GM21360 (cell line): ENCODE measurements around the gene UBE3C.
"Not testable (repeated sequence)": the region's sequence is repeated elsewhere in the genome, so short reads cannot be mapped to it uniquely, and the experiment has no call there.

Experiments
- ATAC-seq: cut with Tn5 transposase; IDR thresholded peaks from one replicate; pipeline ENCODE4 v1.9.1; 2021; ENCODE audit warnings: mild to moderate bottlenecking, moderate library complexity; ENCODE audit not compliant: unreplicated experiment

Gene UBE3C

DNA sequence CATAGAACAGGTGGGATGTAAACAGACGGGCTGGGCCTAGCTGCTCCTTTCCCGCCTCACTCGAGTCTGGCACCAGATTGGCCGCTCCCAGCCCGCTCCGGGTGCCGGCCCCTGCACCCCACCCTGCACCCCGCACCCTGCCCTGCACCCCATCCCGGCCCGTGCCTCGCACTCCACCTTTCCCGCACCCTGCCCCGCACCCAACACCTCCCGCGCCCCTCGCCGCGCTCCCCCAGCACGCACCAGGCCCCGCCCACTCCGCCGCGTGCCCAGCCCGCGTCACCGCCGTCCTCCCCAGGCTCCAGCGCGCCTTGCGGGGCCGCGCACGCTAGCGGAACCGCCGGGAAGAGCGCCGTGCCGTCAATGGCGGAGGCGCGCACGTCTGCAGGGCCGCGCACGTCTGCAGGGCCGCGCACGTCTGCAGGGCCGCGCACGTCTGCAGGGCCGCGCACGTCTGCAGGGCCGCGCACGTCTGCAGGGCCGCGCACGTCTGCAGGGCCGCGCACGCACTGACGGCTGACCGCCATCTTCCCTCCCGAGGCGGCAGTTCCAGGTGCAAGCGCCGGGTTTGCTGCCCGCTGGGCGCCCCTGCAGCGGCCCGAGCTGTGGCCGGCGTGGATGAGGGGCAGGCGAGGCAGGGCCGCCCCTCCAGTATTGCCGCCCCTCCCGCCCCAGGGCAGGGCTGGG is at the start of gene UBE3C:
Gene UBE3C, plus strand, starts transcription at position 503 of the 687 bp plus-strand sequence. CDS start 347 bp downstream, outside the sequence.
- peak; percentile 85 for ATAC-seq

DNA sequence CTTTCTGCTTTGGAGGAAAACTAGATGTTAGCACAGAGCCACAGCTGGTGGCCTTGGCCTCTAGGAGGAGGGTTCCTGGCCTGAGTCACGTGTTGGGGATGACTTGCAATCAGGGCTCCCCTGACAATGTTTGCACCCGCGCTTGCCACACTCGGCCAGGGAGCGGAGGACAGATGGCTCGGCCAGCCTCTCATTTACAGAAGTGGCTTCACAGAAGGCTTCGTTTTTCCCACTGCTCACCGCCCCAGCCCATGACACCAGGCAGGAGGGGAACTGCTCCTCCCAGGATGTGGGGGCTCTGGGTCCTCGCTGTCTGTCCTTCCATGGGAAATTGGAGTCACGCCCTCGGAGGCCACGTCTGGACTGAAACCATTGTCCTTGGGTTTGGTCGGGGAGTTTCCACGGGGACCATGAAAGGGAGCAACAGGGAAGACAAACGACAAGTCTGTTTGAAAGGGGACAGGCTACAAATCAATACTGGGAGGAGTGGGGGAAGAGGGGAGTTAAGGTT is 49.6 kb upstream of the UBE3C start:
- ATAC-seq = no peak

DNA sequence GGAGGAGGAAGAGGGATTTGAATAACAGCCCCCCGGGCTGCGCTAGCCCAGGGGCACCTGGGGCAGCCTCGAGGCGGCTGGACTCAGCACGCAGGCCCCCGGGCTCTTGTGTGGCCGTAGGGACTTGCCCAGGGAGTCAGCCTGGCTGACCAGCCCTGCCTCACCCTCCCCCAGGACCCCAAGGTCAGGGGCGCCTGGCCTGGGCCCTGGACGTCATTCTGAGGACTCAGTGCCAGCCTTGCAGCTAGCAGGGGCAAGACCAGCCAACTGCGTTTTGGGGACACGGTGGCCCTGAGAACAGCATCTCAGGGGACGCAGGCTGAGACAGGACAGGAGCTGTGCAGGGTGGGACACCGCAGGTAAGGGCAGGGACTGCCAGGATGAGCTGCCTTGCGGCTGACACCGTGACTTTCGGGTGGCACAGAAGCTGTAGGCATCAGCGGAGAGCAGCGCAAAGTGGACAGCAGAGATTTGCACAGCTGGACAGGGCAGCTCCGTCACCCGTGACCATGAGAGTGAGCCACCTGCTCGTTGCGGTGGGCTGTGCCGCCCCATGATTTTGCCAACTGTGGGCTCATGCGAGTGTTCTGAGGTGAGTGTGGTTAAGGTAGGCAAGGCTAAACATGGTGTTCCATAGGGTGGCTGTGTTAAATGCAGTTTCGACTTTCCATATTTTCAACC is 48.1 kb upstream of the UBE3C start:
- no peak for ATAC-seq

DNA sequence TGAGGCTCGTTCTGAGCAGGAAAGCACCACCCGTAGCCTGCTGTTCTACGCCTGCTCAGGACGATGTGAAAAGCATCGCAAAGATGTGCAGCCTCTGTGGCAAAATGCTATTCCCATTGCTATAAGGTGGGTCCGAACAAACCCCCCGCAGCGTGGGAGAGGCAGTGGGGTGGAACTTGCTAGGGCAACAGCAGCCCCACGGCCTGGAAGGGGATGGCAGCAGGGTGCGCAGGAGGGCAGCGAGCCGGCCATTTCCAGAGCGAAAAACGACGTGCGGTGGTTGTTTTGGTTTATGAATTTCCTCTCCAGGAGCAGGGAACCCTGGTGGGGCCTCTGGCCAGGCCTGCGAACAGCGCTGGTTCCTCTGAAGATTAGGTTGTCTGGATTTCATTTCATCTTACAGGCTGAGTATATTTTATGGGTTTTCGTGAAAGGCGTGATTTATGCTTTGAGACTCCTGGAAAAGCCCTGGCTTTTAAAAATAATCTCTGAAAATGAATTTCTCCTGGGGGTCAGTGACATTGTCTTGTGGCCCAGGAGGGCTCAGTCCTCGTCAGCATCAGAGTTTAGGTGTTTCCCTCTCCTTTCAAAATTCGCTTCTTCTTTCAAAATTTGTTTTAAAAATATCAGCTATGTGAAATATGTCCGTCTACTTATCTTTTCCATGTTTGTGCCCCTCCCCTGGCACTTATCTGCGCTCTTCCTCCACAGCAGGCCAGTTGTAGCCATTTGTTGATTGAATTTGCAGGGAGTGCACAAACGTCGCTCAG is 42.3 kb upstream of the UBE3C start:
- no peak for ATAC-seq

DNA sequence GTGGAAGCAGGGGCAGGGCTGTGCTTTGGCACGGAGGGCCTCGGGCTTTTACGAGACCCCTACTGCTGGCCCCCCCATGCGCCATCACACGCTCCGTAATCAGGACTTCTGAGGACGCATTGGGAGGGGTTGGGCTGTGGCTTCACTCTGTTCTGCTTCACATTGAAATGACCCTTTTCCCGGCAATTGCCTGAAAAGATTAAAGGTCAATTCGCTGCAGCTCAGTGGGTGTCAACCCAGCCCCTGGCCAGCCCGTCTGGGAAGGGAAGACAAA is 41.7 kb upstream of the UBE3C start:
- no peak for ATAC-seq

DNA sequence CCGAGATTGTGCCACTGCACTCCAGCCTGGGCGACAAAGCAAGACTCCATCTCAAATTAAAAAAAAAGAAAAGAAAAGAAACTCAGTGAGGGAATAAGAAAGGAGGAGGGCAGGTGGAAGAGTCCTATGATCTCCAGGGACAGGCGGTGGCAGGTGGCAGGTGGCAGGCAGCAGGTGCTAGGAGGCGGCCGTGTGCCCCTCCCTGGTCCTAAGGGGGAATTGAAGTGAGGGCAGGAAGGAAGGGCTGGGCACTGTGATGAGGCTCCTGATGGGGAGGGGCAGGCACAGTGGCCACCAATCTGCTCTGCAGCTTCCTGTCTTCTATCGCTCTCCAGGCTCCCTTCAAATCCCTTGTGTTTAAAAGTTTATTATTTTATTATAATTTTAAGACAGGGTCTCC is 41.2 kb upstream of the UBE3C start:
- no peak for ATAC-seq

DNA sequence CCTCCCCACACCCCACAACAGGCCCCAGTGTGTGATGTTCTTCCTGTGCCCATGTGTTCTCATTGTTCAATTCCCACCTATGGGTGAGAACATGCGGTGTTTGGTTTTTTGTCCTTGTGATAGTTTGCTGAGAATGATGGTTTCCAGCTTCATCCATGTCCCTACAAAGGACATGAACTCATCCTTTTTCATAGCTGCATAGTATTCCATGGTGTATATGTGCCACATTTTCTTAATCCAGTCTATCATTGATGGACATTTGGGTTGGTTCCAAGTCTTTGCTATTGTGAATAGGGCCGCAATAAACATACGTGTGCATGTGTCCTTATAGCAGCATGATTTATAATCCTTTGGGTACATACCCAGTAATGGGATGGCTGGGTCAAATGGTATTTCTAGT is 38.7 kb upstream of the UBE3C start:
- not testable (repeated sequence) for ATAC-seq

DNA sequence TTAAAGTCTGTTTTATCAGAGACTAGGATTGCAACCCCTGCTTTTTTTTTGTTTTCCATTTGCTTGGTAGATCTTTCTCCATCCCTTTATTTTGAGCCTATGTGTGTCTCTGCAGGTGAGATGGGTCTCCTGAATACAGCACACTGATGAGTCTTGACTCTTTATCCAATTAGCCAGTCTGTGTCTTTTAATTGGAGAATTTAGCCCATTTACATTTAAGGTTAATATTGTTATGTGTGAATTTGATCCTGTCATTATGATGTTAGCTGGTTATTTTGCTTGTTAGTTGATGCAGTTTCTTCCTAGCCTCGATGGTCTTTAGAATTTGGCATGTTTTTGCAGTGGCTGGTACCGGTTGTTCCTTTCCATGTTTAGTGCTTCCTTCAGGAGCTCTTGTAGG is 35.1 kb upstream of the UBE3C start:
- ATAC-seq = not testable (repeated sequence)

DNA sequence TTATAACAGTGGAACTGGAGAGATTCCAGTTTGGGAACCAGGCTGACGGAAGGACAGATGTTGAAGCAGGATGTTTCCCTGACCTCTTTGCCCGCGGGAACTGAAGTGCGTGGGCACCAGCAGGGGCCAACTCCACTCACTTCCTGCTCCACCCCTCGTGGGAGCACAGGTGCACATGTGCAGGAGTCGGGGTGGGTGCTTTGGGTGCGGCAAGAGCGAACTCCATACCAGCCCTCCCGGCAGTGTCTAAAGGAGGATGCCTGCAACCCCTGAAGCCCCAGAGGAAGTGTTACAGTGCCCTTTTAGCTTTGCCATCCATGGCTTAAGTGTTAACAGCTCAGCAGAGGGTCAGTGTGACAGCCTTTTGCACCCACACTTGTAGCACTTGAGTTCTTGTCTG is 27.4 kb upstream of the UBE3C start:
- ATAC-seq = no peak

DNA sequence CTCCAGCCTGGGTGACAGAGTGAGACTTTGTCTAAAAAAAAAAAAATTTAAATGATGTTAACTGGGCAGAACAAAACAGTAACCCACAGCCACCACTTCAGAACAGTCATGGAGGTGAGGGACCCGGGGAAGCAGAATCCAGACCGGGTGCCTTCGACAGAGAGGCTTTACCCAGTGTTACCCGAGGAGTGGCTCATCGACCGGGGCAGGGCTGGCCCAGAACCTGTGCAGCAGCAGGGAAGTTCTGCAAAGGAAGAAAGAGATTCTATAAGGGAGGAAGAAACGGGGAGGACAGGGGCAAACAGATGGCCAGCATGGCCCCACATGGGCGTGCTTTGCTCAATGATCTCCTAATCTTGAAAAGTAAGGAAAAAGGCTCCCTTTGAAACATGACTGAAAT is 26.0 kb upstream of the UBE3C start:
- no peak for ATAC-seq

DNA sequence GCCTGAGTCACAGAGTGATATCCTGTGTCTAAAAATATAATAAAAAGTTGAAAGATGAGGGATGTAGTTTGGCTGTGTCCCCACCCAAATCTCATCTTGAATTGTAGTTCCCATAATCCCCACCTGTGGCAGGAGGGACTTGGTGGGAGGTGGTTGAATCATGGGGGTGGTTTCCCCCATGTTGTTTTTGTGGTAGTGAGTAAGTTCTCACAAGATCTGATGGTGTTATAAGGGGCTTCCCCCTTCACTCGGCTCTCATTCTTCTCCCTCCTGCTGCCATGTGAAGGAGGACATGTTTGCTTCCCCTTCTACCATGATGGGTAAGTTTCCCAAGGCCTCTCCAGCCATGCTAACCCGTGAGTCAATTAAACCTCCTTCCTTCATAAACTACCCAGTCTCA is 25.1 kb upstream of the UBE3C start:
- no peak for ATAC-seq

DNA sequence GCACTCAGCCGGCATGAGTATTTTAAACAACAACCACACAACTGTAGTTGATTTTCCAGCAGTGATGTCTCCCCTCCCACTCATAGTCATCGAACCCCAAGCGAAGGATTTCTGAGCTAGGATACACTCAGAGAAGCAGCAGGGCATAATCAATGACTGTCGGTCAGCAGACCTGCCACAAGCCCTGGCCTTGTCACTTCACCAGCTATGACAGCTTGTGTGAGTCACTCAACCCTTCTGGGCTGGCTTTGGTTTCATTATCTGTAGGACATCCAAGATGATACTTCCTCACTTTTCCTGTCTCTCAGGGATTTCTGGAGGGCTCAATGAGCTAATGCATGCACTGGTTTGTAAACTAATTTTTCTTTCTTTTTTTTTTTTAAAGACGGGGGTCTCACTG is 22.0 kb upstream of the UBE3C start:
- no peak for ATAC-seq

DNA sequence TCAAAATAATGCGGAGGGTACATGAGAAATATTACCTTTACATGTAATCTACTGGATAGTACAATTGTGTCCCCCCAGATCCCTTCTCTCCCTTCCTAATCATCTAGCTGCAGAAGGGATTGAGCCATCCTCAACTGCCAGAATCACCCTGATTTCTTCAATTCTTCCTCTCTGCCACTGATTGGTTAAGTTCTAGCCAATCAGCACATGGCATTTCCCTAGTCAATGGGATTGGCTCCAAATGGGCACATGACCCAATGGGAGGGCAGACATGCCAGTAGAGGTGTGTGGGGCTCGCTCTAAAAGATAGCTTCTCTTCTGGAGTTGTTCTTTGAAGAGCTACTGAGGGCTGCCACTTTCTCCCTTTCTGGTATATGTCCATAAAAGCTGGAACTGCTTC is 20.9 kb upstream of the UBE3C start:
- ATAC-seq = no peak

DNA sequence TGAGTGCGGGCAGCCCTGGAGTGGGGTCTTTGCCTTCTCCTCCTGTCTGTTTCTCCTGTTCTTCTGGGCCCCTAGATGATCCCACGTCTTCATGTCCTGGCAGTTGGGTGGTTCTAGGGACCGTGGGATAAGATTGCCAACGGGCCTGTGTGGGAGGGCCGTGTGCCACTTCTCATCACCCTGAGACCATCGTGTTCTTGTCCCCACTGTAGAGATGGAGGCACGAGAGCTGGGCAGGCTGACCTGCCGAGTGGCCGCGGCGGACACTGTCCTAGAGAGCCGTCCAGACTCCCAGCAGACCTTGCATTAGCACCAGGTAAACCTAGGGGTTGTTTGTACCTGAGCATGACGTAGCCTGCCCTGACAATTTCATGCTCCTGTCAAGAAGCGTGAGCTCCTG is 18.5 kb upstream of the UBE3C start:
- no peak for ATAC-seq

DNA sequence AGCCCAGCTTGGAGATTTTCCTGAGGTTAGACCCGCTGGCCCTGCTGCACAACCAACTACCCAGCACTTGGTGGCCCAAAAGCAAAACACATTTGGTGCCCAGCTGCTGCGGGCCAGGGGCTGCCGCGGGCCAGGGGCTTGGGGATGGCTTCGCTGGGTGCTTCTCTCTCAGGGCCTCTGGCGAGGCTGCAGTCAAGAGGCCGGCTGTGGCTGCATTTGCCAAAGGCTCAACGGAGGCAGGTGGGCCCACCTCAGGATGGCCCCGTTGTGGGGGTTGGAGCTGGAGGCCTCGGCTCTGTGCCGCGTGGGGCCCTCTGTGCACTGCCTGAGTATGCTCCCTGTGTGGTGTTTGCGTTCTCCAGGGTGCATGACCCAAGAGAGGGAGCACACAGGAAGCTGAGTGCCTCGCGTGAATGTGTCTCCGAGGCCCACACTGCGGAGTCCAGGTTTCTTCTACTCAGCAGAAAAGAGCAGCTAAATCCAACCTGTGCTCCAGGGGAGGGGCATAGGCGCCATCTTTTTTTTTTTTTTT is 17.5 kb upstream of the UBE3C start:
- ATAC-seq = no peak

DNA sequence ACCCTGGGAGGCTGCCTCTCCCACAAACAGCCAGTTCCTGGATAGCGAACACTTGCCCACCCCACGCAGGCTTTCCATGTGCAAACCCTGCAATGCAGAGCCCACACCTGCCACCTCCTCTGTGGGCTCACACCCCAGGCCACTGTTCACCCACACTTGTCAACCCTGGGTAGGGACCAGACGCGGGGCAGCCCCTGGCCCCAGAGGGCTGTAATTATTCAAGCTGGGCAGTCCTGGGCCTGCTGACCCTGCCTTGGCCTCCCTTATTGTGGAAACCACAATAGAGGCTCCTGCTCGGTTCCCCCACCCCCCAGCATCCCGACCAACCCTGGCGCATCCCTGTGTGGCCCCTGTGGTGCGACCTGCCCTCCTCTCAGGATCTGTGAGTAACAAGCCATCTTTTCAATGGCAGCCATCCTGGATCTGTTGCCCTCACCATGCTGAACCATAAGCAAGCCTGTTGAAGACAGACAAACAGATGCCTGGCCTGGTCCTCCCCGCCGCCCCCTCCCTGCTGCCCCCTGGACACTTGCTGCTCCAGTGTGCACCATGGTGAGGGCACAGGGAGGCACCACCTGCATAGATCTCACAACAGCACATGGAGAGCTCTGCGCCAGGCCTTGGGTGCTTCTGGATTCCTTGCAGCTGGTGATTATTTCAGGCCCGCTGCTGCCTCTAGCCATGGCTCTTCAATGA is 15.8 kb upstream of the UBE3C start:
- ATAC-seq = no peak

DNA sequence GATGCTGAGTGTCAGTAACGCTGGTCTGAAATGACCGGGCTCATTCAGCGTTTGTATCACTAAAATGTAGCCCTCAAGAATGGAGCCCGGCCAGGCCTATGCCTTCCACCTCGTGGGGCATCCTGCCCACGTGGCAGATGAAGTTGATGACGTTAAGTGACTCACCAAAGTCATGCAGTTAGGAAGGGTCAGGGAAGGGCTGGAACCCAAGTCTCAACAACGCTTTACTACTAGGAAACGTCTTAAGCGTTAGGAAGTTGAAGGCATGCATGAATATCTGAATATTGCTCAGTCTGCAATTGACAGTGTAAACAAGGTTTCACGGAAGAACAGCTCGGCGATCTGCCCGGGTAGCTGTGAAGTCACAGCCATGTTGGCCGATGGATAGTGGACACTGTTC is 14.0 kb upstream of the UBE3C start:
- no peak for ATAC-seq

DNA sequence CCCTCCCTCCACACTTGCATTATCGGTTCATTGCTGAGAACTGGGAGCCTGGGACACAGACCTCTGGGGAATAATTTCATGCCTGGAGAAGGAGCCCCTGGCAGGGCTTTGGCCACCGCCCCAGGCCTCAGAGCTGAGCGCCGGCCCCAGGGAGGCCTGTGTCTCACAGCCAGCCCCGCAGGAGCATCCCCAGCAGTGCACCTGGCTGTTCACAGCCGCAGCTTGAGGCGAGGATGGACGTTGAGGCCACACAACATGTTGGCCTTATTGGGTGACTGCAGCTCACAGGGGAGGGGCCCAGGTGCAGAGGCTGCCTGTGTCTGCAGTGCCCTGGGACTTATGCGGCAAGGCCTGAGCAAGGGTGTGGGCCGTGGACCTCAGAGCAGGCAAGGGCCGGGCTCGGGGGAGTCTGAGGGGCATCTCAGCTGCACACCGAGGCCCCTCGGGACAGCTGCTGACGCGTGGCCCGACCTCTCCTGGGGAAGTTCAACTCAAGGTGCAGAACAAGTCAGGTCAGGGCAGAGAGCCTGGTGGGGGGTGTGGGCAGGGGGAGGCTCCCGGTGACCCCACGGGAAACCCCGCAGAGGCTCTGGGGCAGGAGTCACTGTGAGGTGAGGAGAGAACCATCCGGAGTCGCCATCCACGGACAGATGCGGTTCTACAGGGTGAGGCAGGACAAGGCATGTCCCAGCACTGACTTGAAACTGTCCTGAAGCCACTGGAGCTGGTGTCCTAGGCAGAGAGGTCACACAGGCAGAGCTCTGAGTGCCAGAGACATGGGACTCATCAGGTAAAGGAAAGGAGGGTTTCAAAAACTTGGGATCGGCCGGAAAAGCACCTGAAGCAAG is 13.1 kb upstream of the UBE3C start:
- ATAC-seq = no peak

DNA sequence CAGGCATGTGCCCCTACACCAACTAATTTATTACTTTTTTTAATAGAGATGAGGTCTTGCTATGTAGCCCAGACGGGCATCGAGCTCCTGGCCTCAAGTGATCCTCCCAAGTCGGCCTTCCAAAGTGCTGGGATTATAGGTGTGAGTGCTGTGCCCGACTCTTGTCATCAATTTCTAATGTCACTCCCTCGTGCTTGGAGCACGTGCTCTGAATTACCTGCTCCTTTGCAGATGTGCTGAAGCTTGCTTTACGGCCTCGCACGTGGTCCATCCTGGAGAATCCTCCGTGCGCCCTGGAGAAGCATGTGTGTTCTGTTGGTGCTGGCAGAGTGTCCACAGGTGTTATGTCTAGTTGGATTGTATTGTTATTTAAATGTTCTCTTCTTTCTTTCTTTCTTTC is 11.8 kb upstream of the UBE3C start:
- ATAC-seq = no peak

DNA sequence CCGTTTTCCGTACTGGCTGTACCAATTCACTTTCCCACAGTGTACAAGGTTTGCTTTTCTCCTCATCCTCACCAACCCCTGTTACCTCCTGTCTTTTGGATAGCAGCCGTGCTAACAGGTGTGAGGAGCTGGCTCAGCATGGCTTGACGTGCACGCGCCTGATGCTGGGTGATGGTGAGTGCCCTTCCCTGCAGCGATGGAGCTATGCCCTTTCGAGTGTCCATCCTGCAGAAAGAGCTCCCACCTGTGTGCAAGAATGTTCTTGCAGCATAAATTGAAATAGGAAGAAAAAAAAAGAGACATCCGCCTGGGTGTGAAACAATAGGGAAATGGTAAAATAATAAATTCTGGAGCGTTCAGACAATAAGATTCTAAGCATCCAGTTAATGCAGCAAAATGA is 9.5 kb upstream of the UBE3C start:
- no peak for ATAC-seq
